GM13977 (cell line): ENCODE data around the gene FCHO1.

Experiments used
- DNase-seq: peaks from one replicate; pipeline ENCODE4 v3.0.0; 2012; ENCODE audit warnings: low spot score
- CTCF ChIP-seq: IDR thresholded peaks from 2 replicates; pipeline ENCODE4 v1.5.1; 2012; ENCODE audit warnings: mild to moderate bottlenecking, control low read depth; ENCODE audit not compliant: insufficient read depth; ENCODE audit errors: extremely low read depth, missing control alignments
- in situ Hi-C: fragments of 300-500 bp; cut with MboI; formaldehyde crosslinking; loops from one replicate; pipeline ENCODE4 v1.12.0; 2022; ENCODE audit warnings: low sequenced_read_pairs, low pct_unique_long_range_greater_than_20kb, mixed read lengths, inconsistent platforms; ENCODE audit not compliant: unreplicated experiment

The FCHO1 gene

GRCh38 chr19:17734146-17734545 lies 17.1 kb upstream of the FCHO1 start:
- no peak for DNase-seq
- in situ Hi-C loops = no loop called here

DNA sequence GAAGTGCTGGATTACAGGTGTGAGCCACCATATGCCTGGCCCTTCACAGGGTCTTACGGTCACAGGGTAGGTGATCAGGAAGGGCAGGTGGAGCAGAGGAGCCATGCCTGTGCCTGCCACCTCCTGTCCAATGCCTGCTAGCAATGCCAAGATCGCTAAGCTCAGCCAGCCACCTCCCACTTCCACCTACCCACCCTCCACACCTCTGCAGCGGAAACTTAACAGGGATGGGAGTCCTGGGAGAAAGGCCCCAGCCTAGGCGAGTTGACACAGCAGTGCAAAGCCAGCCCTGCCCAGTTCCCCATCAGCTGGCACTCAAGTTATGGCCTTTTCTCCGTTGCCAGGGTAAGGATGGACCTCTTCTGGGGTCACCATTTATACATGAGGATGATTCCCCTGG lies 15.9 kb upstream of the FCHO1 start:
- DNase-seq = no peak
- TF ChIP-seq CTCF = no peak
- in situ Hi-C loops = no loop called here

More at GRCh38 chr19:17734146-17734545, 17.1 kb upstream of the FCHO1 start:
- TF ChIP-seq CTCF = no peak

- no peak for TF ChIP-seq CTCF
- DNase-seq = no peak
- in situ Hi-C loops = no loop called here
Measured at GRCh38 chr19:17737690-17738153, 13.6 kb upstream of the FCHO1 start.

- in situ Hi-C loops = no loop called here
- no peak for TF ChIP-seq CTCF
- DNase-seq = peak; percentile 68
Measured at GRCh38 chr19:17739121-17739875, 12.0 kb upstream of the FCHO1 start.

DNA sequence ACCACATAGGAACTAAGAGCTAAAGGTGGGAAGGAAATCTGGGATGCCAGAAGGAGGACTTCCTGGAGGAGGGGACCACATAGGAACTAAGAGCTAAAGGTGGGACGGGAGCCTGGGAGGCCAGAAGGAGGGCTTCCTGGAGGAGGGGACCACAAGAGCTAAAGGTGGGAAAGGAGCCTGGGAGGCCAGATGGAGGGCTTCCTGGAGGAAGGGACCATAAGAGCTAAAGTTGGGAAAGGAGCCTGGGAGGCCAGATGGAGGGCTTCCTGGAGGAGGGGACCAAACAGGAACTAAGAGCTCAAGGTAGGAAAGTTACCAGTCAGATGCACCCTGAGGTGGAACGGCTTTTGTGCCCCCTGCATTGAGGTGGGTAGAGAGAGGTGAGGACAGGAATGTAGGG lies 9.8 kb upstream of the FCHO1 start:
- TF ChIP-seq CTCF = no peak
- in situ Hi-C loops = no loop called here
- no peak for DNase-seq

- TF ChIP-seq CTCF = no peak
- no peak for DNase-seq
- in situ Hi-C loops = no loop called here
Measured at GRCh38 chr19:17743874-17744580, 7.2 kb upstream of the FCHO1 start.
